ENCODE measurements around the gene SLC9A6.
"Not testable (repeated sequence)": the region's sequence is repeated elsewhere in the genome, so short reads cannot be mapped to it uniquely, and the experiment has no call there.

The SLC9A6 gene

DNA sequence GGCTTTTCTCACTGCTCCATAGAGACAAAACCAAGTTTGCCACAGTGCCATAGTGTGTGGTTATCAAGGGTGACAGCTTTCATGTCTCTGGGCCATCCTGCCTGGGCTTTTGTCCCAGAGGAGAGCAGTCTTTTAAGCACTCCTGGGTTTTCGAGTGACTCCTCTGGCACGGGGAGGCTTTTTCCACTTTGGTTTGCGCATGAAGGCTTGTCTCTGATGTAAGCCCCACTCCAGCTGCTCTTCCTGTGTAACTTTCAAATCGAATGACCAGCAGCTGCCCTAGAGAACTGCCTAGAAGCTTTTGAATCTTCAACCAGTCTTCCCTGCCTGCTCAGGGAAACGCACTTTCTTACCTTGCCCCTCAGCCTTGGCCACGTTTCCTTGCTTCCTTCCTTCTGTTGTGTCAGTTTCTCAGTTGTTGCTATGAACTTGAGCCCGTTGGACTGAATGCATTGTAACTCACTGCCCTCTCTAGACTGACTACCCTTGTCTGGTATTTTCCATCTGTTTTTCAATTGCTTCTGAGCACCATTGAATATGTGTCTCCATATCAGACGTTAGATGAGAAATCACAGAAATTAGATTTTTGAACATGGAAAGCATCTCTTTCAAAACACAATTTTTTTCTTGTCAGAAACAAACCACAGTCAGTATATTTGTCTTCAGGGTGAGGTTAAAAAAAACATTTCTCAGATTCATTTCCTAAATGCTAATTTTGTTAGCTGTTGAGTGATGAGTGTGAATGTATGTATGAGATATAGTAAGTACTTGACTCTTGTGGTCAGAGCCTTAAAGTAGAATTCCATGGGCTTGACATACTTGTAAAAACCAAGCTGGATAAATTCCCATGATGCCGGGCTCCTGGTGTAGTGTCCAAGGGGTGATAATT lies 45.3 kb downstream of the SLC9A6 start:
- DNase-seq: no peak

DNA sequence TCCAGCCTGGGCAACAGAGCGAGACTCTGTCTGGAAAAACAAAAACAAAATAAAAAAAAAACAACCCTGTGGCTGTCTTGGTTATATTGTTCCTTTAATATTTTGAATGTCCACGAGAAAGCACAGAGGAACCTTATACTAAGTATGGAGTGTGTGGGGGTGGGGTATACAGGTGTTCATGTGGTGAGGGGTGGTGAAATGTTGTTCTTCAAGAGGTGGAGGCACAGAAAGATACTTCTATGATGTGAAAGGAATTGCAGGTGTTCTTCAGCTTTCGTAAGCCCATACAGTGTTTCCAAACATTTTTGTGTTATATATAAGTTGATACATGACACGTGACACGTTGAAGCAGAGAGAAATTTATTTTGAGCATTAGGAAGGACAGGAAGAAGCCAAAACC lies 46.4 kb downstream of the SLC9A6 start:
- no peak for DNase-seq

DNA sequence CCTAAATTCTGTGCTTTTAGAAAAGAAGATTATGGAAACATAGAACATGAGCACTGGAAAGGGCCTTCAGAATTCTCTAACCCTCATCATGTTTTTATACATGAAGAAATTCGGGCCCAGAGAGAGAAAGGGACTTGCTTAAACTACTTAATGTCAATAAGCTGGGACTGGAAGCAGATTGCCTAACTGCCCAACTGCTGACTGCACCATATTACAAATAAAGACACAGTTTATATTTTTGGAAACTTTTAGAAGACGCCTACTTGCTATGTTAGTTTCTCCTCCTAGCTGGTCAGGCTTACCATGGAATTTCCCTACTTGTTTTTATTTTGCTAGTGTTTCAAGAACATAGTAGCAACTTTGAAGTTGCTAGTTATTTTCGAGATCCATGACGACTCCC lies 47.1 kb downstream of the SLC9A6 start:
- no peak for DNase-seq

DNA sequence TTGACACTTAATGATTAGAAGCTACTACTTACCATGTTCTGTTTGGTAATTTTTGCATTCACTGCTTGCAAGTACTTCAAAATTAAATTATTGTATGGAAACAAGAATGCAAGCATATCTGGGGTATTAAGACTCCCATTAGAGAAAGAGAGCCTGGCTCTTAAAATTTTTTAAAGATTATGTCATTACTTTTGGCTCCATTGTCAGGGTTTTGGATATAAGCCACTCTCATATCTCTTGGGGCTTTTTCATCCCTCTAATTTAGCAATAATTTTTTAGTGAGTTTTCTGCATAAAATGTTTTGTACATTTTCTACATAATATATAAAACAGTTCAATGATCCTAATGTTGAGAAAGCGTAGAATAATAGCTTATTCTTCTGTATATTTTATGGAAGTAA lies 49.4 kb downstream of the SLC9A6 start:
- DNase-seq: no peak

DNA sequence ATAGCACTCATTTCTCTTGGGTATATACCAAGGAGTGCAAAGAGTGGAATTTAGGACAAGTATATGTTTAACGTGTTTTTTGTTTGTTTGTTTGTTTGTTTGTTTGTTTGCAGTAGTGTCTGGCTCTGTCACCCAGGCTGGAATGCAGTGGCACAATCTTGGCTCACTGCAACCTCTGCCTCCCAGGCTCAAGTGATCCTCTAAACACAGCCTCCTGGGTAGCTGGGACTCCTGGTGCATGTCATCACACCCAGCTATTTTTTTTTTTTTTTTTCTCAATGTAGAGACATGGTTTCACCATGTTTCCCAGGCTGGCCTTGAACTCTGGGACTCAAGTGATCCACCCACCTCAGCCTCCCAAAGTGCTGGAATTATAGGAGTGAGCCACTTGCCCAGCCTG lies 50.4 kb downstream of the SLC9A6 start:
- no peak for DNase-seq

DNA sequence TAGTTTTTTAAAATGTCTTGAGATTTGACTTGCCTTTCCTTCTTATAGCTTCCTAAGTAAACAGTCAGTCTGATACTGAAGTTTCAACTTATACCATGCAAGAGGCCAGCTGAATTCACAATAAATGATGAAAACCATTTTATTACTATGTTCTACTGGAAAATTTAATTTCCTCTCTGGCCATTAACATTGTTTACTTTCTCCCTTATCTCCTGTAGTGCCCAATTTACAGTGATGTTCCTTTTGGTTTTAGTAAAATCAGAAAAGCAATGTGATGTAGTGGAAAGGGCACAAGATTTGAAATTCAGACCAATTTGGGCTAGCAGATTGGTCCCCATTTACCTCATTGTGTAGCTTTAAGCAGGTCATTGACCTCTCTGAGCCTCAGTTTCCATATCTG lies 54.2 kb downstream of the SLC9A6 start:
- DNase-seq: no peak

DNA sequence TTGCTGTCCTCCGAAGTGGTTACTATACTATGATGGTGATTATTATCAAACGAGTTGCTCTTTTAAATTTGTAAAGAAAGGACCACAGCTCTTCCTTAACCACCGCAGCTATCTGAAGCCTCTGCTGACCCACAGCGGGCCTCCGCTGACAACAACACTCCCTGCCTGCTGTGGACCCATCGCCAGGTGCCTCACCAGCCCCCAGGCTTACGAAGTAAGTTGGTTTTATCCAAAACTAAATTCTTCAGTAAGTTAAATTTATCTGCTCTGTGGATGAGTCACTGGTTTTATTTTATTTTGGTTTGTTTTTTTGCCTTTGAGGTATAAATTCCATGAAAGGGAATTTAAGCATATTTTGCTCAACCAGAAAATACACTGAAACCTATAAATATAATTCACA lies 54.7 kb downstream of the SLC9A6 start:
- no peak for DNase-seq

DNA sequence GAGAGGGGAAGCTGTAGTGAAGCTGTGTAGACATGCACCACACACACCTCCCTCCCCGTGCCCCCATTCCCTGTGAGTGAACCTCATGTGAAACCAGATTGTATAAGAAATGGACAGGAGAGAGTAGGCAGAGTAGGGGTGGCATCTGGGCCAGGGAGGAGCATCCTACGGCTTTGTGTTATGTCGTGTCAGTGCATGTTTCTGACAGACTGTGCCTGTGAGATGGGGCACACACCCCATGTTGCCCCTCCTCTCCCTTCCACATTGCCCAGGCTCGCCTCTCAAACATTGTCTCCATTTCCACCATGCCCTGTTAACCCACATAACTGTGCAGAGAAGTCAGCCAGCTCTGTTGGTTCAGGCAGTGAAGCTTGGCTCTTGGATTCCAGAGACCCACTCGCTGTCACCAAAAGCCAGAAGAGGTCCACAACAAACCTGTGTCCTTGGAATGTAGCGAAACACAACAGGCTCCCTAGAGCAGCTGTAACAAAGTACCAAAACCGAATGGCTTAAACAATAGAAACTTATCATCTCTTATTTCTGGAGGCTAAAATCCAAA lies 56.1 kb downstream of the SLC9A6 start:
- no peak for DNase-seq

DNA sequence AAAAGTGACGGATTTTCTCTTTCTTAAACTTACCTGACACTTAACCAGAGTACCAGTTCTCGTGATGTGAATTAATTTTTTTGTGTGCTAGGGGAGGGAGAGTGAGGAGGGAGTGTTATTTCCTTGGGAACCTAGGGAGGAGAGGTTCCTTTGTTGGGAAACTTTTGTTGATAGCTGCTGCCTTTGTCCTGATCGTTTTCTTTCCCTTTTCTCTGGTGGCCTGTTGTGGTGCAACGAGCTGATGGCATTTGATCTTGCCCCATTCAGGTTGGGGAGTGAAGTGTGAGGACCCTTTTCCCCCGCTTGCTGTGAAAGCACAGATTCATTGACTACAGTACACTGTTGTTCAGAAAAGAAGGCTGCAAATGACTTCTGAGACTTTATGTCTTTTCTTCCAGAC lies 59.8 kb downstream of the SLC9A6 start:
- no peak for DNase-seq

DNA sequence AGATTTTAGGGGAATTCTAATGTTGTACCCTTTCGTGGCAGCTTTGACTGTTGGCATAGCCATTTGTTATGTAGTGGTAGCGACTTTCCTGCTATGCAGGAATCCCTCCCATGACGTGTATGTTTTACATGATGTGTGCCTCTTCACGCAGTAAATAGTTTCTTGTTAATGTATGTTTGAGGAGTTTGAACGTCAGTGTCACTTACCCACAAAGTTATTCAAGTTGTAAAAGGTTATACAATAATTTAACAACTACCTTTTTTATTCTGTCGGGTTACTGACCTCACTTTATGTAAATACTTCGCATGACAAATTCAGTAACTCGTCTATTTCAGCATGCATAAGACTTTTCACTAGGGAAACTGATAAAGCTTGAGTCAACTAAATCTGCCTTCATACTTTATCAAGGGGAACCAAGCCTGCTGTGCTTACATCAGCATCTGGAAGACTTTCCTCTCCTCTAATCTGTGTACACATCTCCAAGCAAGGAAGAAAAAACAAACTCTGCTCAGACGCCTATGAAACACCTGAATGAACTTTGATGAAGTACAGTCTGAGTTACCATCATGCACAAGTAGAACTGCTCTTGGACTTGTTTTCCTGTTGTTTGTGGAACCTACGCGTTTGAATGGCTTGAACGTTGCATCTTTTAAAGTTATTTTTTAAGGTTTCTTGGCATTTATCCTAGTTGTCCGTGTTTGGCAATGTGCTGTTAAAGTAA lies 61.2 kb downstream of the SLC9A6 start:
- no peak for DNase-seq

DNA sequence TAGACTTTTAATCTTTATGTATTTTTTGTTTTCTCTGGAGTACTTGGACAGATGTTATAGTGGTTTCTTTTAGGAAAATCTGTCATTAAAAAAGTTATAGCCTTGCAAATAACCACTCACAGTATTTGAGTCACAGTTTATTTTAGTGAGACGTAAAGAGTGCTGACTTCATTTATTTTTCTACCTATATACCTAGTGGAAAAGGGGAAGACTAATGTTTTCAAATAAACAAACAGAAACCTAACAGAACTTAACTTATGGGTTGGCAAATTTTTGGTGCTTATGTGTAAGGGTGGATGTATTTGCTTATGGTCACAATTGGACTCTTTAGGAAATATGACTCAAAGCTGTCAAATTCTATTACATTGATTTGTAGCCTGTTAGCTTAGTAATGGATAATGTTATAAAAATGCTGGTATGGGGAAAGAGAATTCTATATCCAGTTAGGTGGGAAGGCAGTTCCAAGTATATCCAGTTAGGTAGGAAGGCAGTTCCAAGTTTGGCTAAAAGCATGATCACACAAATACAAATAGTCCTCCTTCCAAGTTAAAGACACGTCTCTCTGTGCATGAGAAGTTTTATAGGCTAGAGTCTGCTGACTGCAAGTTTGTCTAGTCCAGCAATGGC lies 61.9 kb downstream of the SLC9A6 start:
- no peak for DNase-seq

DNA sequence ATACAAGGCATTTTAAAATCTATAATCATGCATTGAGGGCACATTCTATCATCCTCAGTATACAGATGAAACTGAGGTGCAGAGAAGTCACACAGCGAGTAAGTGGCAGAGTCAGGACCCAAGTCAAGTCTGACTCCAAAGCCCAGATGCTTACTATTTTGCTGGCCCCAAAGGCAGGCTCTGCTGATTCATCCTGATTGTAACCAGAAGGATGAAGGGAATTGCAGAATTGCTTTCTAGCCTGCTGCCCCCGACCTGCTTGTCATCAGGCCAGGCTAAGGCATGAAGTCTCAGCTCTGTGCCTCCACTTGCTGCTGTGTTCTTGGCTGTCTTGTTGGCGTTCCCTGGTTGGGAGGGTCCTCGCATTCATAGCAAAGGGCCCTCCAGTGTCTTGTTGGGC lies 62.7 kb downstream of the SLC9A6 start:
- DNase-seq: no peak

DNA sequence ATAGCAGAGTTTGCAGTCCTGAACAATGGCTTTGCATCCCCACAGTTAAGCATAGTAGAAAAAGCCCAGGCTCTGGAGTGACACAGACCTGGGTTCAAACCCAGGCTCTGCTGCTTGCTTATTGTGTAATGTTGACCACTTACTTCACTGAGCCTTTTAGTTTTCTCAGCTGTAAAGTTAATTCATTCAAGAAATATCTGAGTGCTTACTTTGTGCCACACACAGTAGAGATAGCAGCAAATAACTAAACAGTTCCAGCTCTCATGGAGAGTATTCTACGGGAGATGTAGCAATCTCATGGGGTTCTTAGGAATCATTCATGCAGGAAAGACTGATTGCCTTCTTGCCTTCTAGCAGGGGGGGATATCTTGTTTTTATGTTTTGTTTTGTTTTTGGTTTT lies 63.2 kb downstream of the SLC9A6 start:
- DNase-seq: no peak

DNA sequence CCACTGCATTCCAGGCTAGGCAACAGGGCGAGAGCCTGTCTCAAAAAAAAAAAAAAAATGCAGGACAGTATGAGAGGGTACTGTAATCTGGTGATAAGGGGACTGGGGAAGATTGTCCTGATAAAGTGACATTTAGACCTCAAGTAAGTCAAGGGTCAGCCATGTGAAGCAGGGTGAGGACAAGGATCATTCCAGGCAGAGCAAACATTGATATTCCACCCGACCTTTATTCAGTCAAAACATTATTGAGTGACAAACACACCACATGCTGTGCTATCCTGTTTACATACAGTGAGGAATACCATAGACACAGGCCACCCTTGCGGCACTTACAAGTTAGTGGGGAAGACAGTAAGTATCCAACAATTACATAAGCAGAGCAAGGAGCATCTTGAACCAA lies 64.4 kb downstream of the SLC9A6 start:
- DNase-seq: no peak

DNA sequence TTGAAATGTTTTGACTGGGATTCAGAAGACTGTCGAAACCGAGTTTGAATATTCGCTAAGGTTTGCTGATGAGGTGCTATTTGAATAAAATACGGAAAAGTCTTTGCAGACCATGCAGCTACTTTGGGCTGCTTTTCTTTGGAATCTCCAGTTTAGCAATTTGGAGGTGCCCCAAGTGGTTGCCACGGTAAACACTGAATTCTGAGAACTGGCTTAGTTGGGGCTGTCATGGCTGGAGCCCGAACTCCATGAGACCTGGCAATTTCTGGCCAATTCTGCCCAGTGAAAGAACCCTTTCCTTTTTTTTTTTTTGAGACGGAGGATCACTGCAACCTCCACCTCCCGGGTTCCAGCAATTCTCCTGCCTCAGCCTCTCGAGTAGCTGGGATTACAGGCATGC lies 65.6 kb downstream of the SLC9A6 start:
- DNase-seq: not testable (repeated sequence)

DNA sequence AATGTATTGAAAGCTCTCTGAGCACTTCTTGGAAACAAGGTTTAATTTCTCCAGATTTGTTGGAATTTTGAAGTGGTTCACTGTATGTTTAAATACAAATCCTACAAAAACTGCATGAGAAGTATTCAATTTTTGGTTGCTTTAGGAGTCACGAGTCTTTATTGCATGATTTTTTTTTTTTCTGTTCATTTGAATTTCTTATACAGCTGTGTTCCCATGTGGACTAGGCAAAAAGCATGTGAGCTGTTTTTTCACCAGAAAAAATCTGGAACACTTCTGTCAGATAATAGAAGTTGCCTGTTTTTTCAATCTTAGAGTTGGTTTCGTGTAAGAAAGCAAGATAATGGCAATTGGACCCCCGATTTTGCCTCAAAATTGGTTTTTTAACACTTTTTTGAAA lies 66.4 kb downstream of the SLC9A6 start:
- no peak for DNase-seq

DNA sequence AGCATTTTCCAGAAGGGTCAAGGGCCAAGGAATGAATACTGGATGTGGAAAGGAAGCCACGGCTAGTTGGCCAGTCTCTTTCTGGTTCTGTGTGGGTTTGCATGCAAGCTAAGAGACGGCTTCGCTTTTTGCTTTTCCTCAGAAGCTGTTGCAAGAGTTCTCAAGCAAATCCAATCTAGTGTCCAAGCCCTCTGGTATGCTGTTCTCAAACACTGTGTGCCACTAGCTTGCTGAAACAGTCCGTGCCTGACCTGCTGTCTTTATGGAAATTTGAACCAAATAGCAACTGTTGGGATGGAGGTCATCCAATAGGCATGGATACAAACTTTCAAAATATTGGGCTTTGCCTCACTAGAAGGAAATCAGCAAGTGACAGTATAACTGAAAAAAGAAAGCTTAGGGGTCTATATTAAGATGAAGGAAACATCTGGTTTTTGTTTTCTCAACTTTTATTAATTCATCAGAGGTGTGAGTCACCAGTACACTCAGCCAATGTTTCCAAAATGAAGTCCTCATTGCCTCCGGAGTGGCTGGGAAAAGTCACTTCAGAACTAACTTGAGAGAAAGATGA lies 70.5 kb downstream of the SLC9A6 start:
- no peak for DNase-seq

DNA sequence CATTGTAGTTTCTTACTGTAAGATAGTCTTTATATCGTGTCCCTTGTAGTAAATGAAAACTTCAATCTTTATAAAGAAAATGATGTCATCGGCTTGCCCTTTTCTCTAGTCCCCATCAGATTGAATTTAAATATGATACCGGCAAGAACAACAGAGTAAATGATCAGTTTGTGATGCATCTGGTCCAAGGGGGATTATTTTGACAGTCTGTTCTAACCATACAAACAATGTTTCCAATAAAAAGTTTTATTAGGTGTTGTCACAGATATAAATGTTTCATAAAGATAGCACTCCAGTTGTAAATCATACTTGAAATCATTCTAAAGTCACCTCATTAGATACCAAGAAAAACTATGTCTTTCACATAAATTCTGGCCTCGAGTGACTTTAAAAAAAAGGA lies 72.3 kb downstream of the SLC9A6 start:
- DNase-seq: no peak

DNA sequence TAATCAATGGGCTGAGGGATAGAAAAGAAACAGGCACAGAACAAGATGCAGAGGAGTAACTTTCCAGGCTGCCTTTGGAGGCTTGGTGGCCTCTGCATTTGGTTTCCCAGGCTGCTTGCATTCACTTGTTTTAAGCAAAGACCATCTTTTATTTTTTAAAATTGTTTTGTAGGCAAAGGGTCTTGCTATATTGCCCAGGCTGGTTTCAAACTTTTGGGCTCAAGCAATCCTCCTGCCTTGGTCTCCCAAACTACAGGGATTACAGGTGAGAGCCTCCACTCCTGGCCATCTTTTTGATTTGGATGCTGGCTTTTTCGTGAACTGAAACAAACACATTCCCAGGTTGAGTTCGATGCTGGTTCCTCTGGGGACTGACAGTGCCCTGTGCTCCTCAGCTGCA lies 74.1 kb downstream of the SLC9A6 start:
- DNase-seq: no peak

DNA sequence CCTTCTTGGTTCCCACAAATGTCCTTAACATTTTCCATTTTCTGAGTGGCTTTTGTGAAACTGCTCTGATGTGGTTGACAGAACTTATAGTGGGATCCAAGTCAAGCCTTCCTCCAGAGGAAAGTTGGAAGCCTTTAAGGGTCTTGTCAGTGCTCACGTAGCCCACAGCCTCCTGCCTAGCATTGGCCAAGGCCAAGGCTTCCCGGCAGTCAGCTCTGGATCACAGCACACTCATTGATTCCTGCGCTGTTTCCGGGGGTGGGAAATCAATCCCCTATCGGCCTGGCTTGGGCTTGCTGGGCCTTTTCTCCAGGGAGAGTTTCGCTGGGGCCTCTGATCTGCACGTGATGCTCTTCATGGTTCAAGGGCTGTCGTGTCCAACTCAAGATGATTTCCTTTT lies 76.1 kb downstream of the SLC9A6 start:
- DNase-seq: no peak

DNA sequence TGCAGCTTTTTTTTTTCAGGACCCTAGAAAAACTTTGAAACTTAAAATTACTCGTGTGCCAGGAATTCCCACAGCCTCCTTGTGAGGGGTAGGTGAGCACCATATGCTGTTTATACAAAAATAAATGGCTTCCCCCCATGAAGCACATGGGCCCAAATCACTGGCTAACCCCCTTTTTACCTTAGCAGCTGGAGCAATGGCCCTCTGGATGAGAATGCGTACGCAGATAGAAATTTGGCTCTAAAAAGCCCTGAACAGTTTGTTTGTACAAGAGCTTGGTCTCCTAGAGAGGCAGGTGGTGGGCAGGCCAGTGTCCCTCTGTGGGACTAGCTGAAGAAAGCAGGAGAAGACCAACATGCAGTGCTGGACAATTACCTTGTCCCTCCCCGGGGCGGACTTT lies 76.5 kb downstream of the SLC9A6 start:
- no peak for DNase-seq

DNA sequence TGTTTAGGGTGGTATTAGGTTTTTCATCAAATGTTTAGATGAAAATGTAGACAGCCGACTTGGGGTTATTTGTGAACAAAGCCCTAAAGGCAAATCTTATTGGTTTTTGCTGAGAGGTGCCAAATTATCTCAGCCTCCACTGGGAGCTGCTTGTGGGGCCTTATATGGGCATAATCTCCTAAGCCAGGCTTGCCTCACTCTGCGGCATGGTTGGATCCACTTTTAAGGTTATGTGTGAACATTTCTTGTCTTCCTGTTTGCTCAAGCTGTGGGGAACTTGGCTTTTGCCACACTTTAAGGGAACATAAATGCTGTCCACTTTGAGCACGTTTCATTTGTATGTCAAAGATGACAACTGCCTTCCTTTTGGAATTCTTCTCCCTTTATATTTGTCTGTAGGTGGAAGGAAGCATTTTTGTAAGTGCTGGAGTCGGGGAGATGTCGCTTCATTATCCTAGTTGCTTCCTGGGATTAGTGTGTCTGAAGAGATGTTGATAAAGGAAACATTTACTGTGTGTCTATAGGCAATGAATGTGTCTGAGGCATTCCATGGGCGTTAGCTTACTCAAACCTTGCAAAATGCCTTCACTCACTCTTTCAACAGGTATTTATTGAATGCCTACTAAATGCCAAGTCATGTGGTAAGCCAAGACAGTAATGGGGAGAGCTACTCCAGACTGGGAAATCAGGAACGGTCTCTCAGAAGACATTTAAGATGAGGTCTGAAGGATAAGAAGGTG lies 78.3 kb downstream of the SLC9A6 start:
- no peak for DNase-seq

DNA sequence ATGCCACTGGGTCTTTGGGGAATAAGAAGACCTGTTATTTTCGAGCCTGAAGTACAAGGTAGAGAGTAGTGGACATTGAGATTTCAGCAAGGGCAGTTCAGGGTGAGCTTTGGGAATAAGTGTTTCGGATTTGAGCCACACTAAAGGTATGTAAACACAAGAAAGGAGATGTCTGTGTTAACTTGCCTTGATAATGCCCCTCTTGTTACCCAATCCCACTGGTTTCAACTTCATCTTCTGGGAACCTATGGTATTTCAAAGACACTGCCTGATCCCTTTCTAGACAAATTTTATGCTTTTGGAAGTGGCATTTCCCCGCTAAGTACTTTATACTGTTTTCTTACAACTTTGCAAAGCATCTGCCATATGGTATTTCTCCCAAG lies 79.4 kb downstream of the SLC9A6 start:
- no peak for DNase-seq
